Type B pancreatic cell (in vitro differentiated cells): ENCODE data around the gene CCAR1. TPM values are rescaled to one million over a fixed set of nuclear protein-coding genes. Genes with fewer than 3 reads are reported as not detected.
"Not testable (repeated sequence)": the region's sequence is repeated elsewhere in the genome, so short reads cannot be mapped to it uniquely, and the experiment has no call there.

Experiments used
- DNase-seq: peaks from one replicate; pipeline ENCODE4 v3.0.0; 2021; ENCODE audit warnings: mixed read lengths; ENCODE audit not compliant: unreplicated experiment; ENCODE audit errors: extremely low spot score
- H3K27ac Mint-ChIP-seq: 2 replicates; pipeline ENCODE4 v1.8.0; 2021; ENCODE audit warnings: mild to moderate bottlenecking, mixed read lengths
- H3K27me3 Mint-ChIP-seq: 2 replicates; pipeline ENCODE4 v1.8.0; 2021; ENCODE audit warnings: mixed read lengths
- H3K36me3 Mint-ChIP-seq: 2 replicates; pipeline ENCODE4 v1.8.0; 2021; ENCODE audit warnings: mixed read lengths
- H3K4me1 Mint-ChIP-seq: one replicate; pipeline ENCODE4 v1.8.0; 2021; ENCODE audit warnings: mixed read lengths; ENCODE audit not compliant: unreplicated experiment
- H3K4me3 Mint-ChIP-seq: 2 replicates; pipeline ENCODE4 v1.8.0; 2021; ENCODE audit warnings: mild to moderate bottlenecking, mixed read lengths
- H3K9me3 Mint-ChIP-seq: 2 replicates; pipeline ENCODE4 v1.8.0; 2021; ENCODE audit warnings: mixed read lengths
- total RNA-seq: library from RNA; stranded (reverse); gene quantifications from 2 replicates; pipeline ENCODE4 v1.2.1, GENCODE V29; 2021; ENCODE audit warnings: low replicate concordance
- TF ChIP-seq, protein P1 (sequence below): fragments of 200-600 bp; sonication (generic); conservative IDR thresholded peaks from 2 replicates; pipeline ENCODE4 v1.5.0; 2021; ENCODE audit warnings: antibody characterized with exemption, mild to moderate bottlenecking

The CCAR1 gene
- total RNA-seq, 1 donor from 2014 or later, result 109 TPM

- H3K27ac Mint-ChIP-seq, result no peak overlapping the region
- peaks cover 32% of the 10 kb centered on the region for H3K36me3 Mint-ChIP-seq
- no peaks in the 10 kb centered on the region for H3K27me3 Mint-ChIP-seq
- H3K4me1 Mint-ChIP-seq, result no peaks in the 10 kb centered on the region
- DNase-seq, result no peak
- H3K9me3 Mint-ChIP-seq, result no peaks in the 10 kb centered on the region
- TF ChIP-seq, protein P1, sequence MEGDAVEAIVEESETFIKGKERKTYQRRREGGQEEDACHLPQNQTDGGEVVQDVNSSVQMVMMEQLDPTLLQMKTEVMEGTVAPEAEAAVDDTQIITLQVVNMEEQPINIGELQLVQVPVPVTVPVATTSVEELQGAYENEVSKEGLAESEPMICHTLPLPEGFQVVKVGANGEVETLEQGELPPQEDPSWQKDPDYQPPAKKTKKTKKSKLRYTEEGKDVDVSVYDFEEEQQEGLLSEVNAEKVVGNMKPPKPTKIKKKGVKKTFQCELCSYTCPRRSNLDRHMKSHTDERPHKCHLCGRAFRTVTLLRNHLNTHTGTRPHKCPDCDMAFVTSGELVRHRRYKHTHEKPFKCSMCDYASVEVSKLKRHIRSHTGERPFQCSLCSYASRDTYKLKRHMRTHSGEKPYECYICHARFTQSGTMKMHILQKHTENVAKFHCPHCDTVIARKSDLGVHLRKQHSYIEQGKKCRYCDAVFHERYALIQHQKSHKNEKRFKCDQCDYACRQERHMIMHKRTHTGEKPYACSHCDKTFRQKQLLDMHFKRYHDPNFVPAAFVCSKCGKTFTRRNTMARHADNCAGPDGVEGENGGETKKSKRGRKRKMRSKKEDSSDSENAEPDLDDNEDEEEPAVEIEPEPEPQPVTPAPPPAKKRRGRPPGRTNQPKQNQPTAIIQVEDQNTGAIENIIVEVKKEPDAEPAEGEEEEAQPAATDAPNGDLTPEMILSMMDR, result no peak
- no peak overlapping the region for H3K4me3 Mint-ChIP-seq
These were observed 31.8 kb downstream of the CCAR1 start for GRCh38 chr10:68752711-68753350.

DNA sequence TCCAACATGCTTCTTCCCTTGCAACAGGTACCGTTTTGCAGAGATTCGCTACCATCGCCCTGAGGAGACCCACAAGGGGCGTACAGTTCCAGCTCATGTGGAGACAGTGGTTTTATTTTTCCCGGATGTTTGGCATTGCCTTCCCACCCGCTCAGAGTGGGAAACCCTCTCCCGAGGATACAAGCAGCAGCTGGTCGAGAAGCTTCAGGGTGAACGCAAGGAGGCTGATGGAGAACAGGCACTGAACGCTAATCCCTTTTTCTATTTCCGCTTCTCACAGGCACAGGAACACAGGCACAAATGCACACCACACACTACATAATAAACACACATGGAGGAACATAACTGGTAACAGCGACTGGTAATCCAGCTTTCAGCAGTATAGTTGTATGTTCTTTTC, 35.2 kb downstream of the CCAR1 start:
- TF ChIP-seq, protein P1, result no peak
- H3K27ac Mint-ChIP-seq, result no peak overlapping the region
- H3K4me1 Mint-ChIP-seq, result no peaks in the 10 kb centered on the region
- peaks cover 27% of the 10 kb centered on the region for H3K36me3 Mint-ChIP-seq
- no peak for DNase-seq
- H3K9me3 Mint-ChIP-seq, result no peaks in the 10 kb centered on the region
- H3K4me3 Mint-ChIP-seq, result no peak overlapping the region
- H3K27me3 Mint-ChIP-seq, result no peaks in the 10 kb centered on the region

- H3K4me1 Mint-ChIP-seq, result no peaks in the 10 kb centered on the region
- no peaks in the 10 kb centered on the region for H3K27me3 Mint-ChIP-seq
- no peak overlapping the region for H3K4me3 Mint-ChIP-seq
- H3K36me3 Mint-ChIP-seq, result peaks cover 27% of the 10 kb centered on the region
- no peaks in the 10 kb centered on the region for H3K9me3 Mint-ChIP-seq
- no peak overlapping the region for H3K27ac Mint-ChIP-seq
- no peak for DNase-seq
- TF ChIP-seq, protein P1, result no peak
These were observed 35.7 kb downstream of the CCAR1 start for GRCh38 chr10:68756766-68757165.

DNA sequence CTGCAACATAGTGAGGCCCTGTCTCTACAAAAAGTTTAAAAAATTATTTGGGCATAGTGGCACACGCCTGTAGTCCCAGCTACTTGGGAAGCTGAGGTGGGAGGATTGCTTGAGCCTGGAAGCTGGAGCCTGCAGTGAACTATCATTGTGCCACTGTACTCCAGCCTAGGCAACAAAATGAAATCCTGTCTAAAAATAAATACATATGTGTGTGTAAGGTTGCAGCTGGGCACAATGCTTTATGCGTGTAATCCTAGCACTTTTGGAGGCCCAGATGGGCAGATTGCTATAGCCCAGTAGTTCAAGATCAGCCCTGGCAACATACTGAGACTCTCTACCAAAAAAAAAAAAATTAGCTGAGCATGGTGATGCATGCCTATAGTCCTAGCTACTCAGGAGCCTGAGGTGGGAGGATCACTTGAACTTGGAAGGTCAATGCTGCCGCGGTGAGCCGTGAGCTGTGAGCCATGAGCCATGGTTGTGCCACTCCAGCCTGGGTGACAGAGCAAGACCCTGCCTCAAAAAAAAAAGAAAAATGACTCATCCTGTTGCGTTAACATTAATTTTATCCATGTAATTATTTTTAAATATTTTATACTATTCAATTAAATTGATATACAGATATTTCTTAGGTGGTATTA, 38.3 kb downstream of the CCAR1 start:
- Mint-ChIP-seq H3K27ac (no peak overlapping the region), H3K36me3 (peaks cover 14% of the 10 kb centered on the region), H3K4me3 (no peak overlapping the region), H3K4me1 (no peaks in the 10 kb centered on the region), H3K9me3 (no peaks in the 10 kb centered on the region), H3K27me3 (no peaks in the 10 kb centered on the region)
- no peak for DNase-seq
- TF ChIP-seq, protein P1, result no peak

DNA sequence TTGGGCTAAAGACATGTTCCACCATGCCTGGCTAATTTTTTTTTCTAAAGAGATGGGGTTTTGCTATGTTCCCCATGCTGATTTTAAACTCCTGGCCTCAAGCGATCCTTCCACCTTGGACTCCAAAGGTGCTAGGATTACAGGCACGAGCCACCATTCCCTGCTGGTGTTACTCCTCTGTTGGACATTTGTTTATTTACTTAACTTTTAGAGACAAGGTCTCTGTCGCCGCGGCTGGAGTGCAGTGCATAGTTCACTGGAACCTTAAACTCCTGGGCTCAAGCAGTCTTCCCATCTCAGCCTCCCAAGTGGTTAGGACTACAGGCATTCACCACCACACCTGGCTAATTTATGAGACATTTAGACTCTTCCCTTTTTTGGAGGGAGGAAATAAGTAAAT, 38.9 kb downstream of the CCAR1 start:
- Mint-ChIP-seq H3K27me3 (no peaks in the 10 kb centered on the region), H3K27ac (no peak overlapping the region), H3K4me1 (no peaks in the 10 kb centered on the region), H3K4me3 (no peak overlapping the region), H3K9me3 (no peaks in the 10 kb centered on the region), H3K36me3 (peaks cover 14% of the 10 kb centered on the region)
- TF ChIP-seq, protein P1, result no peak
- no peak for DNase-seq

- H3K4me1 Mint-ChIP-seq, H3K27me3 Mint-ChIP-seq, H3K27ac Mint-ChIP-seq, DNase-seq, H3K9me3 Mint-ChIP-seq, H3K4me3 Mint-ChIP-seq: not testable (repeated sequence)
- peaks cover 21% of the 10 kb centered on the region for H3K36me3 Mint-ChIP-seq
These were observed 46.4 kb downstream of the CCAR1 start for GRCh38 chr10:68767407-68767806.
